Measurements from ENCODE around the gene PNPLA2.

Gene PNPLA2

DNA sequence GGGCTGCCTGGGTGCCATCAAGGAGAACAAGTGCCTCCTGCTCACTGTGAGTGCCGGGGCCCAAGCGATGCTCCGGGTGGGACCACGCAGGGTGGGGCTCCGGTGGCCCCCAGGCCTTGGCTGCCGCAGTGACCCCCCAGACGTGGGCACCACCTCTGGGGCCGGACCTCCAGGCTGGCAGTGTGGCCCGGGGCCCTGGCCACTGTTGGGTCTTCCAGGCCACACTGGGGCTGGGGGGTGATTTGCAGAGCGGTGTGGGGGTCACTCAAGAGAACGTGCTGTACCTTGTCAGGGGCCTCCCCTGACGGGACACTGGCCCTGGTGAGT, 43.9 kb downstream of the PNPLA2 start:
- DNase-seq, result no peak

GRCh38 chr11:863023-863909, 44.6 kb downstream of the PNPLA2 start:
- no peak for DNase-seq

- DNase-seq, result no peak
Observed at GRCh38 chr11:863910-864827, 45.5 kb downstream of the PNPLA2 start.

- DNase-seq, result no peak
Observed at GRCh38 chr11:864898-865297, 46.2 kb downstream of the PNPLA2 start.

- no peak for DNase-seq
Observed at GRCh38 chr11:865462-866430, 47.0 kb downstream of the PNPLA2 start.

DNA sequence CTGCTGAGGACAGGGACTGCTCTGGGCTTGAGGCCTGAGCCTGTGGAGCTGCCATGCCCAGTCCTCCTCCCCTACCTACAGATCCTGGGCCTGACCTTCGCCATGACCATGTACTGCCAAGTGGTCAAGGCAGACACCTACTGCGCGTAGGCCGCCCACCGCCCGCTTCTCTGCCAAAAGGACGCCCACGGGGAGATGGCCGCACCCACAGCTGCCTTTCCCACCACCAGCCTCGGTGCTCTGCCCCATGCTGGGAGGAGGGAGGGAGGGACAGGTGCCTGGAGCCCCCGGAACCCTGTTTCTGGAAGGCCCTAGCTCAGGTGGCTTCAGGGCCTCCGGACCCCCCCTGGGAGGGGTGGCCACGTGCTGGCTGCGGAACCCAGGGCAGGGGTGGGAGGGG, 47.8 kb downstream of the PNPLA2 start:
- no peak for DNase-seq

DNA sequence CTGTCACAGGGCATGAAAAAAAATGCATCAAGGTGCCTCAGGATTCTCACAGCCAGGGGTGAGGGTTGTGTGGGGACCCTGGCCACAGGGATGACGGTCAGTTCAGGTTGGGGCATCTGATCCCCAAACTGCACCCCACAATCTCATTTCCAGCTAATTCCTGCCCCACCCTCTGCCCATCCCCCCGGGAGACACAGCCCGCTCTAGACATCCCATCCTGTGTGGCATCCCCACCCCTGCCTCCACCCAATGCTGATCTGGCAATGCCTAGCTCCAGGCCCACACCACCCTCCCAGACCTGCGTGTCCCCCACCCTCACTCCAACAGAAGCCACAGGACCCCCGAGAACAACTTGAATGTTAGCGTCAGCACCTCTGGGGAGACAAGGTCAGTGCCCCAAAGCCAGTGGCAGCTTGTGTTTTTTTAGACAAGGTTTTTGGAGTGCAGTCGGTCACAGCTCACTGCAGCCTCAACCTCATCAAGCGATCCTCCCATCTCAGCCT, 49.2 kb downstream of the PNPLA2 start:
- DNase-seq, result no peak

DNA sequence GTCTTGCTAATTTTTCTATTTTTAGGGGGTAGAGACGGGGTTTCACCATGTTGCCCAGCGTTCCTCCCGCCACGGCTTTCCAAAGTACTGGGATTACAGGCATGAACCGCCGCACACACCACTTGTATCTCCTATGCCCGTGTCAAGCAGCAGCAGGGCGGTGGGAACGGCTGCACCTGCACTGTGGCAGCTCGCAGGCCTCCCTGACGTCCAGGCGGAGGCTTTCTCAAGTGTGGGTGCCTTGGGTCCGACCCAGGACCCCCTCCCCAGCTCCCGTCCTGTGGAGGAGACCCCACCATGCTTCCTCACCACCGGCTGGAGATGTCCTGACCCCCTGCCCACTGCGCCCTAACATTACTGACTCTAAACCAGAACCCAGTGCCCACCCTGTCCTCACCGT, 49.7 kb downstream of the PNPLA2 start:
- no peak for DNase-seq

DNA sequence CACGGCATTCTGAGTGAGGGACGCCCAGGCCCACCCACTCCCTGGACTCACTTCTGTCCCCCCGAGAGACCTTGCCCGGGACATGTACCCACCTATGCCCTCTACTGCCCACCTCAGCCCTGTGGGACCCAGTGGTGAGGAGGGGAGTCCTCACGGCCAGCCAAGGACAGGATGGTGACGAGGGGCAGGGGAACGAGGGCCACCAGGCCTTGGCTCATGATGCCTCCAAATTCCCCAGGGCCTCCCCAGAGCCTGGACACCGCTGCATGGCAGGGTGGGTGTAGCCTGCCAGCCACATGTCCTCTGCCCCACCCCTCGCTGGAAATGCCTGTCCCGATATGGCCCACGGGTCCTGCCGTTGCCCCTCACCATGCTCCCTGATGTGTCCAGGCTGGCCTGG, 50.1 kb downstream of the PNPLA2 start:
- no peak for DNase-seq

- no peak for DNase-seq
Observed at GRCh38 chr11:869399-870126, 50.8 kb downstream of the PNPLA2 start.

DNA sequence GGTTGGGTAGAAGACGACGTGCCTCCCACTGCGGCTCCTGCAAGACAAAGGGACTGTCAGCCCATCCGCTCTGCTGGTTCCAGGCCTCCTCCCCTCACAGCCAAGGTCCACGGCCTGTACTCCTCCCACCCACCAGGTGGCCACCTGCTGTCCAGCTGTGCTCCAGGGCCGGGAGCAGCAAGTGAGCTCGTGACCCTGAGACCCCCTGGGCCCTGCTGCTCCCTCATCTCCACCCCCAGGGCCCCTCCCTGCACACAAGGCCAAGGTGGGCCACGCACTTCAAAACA, 51.4 kb downstream of the PNPLA2 start:
- no peak for DNase-seq

DNA sequence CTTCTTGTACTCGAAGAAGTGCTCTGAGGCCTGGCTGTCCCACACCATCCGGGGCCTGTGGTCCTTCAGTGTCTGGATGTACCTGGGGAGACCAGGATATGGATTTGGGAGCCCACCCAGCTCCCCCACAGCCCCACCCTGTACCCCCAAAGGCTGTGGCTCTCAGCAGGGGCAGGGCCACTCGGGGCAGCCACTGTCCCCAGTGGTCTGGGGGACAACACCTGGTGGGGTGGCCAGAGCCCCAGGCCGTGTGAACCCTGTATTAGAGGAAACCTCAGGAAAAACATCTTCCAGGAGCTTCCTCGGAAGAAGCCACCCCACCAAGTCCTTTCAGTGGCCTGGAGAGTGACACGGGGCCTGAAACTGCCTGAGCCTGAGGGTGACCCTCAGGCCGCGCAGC, 51.7 kb downstream of the PNPLA2 start:
- DNase-seq, result no peak

- no peak for DNase-seq
Observed at GRCh38 chr11:871472-871871, 52.8 kb downstream of the PNPLA2 start.

DNA sequence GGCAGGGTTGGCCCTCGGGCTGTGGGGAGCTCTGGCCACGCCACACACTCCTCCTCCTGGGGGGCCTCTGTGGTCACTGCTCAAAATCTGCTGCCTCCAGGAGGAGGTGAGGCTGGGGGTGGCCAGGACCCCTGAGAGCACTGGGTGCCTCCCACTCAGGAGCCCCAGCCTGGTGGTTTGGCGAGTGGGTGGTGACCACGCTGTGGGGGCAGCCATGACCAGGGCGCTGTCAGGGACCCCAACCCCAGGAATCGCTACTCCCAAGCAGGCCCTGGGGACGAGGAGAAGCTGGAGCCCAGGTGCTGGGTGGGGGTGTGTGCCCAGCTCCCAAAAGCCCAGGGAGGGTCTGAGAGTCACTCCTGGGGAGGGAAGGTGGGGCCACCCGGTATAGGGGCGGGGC, 54.1 kb downstream of the PNPLA2 start:
- no peak for DNase-seq

- DNase-seq, result no peak
Observed at GRCh38 chr11:873706-874105, 55.0 kb downstream of the PNPLA2 start.

All from activated effector memory CD4-positive, alpha-beta T cell treated with anti-CD3 and anti-CD28 coated beads, Interleukin-2, amount 50 U/mL, for 16 hours (primary cell).